Smooth muscle cell of the brain vasculature (primary cell): Measurements from ENCODE around the gene PNMA8A.
"Not testable (repeated sequence)": the region's sequence is repeated elsewhere in the genome, so short reads cannot be mapped to it uniquely, and the experiment has no call there.

Experiments used
- DNase-seq: peaks from one replicate; pipeline ENCODE4 v3.0.0-alpha.2; 2012; ENCODE audit warnings: low read depth, low spot score

Gene PNMA8A, protein sequence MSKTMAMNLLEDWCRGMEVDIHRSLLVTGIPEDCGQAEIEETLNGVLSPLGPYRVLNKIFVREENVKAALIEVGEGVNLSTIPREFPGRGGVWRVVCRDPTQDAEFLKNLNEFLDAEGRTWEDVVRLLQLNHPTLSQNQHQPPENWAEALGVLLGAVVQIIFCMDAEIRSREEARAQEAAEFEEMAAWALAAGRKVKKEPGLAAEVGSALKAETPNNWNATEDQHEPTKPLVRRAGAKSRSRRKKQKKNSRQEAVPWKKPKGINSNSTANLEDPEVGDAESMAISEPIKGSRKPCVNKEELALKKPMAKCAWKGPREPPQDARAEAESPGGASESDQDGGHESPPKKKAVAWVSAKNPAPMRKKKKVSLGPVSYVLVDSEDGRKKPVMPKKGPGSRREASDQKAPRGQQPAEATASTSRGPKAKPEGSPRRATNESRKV

DNA sequence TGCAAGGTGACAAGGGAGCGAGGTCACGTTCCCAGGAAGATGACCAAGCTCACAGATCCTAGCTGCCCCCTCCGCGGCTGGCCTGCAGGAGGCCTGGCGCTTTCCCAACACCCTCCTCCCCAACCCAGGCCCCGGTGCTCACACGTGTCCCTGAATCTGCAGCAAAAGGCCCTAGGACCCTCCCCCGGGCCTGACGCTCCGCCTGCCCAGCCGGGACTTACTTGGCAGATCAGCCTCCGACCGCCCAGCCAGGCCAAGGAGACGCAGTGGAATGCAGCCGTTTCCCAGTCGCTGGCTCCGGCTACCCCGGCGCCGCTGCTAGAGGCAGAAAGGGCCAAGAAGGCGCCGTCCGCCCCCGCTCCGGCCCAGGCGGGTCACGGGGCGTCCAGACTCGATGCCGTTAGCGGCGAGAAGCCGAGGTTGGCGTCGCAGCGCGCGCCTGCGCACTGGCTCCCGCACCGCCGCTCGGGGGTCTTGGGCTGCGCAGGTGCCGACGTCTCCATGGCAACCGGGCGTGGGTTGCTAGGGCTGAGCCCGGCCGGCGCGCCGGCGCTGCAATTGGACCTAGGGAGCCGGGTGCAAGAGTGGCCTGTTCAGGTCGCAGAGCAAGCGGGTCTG, at the start of gene PNMA8A:
Gene PNMA8A, minus strand, starts transcription at position 448 of the 618 bp plus-strand sequence. CDS start 528 bp downstream, outside the sequence.
- no peak for DNase-seq

DNA sequence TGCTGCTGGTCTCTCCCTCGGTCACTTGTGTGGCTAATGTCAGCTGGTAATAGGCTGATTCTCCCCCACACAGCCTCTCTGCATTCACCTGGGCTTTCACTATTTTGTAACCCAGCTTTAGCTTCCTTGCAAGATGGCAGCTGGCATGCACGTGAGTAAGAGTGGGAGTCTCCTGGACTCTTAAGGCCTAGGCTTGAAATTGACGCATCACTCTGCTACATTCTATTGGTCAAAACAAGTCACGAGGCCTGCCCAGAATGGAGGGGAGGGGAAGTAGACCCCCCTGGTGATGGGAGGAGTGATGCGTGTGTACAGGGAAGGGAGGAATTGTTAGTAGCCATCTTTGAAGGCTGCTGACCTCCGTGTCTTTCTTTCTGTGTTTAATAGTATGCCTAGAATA, 49.3 kb upstream of the PNMA8A start:
- DNase-seq, result no peak

DNA sequence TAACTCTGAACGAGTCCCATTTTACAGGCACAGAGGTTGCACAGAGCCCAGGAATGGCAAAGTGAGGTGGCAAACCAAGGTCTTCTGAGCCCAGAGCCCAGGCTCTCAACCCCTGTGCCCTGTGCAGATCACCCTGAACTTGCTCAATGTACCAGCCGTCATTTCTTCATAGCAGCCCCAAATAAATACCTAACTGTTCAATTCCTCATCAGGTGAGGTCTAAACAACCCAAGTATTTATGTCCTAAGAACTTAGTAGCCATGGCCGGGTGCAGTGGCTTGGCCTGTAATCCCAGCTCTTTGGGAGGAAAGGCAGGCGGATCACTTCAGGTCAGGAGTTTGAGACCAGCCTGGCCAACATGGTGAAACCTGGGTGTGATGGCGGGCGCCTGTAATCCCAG, 46.1 kb upstream of the PNMA8A start:
- DNase-seq, result no peak

DNA sequence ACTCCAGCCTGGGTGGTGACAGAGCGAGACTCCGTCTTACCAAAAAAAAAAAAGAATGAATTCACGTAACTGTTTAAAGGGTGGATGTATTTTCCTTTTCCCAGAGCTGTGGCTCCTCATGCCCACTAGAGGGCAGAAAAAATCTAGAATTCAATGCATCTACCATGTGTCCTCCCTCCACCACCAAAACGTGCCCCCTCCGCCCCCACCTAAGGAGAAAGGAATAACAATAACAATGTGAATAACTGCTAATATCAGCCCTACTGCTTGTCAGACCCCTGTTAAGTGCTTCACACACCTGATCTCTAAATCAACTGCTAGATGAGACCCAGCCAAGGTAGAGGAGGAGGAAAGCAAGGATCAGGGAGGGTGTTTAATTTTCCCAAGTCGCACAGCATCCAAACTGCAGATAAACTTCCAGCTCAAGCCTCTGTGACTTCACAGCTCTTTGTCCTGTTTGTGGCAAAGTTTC, 44.6 kb upstream of the PNMA8A start:
- no peak for DNase-seq

DNA sequence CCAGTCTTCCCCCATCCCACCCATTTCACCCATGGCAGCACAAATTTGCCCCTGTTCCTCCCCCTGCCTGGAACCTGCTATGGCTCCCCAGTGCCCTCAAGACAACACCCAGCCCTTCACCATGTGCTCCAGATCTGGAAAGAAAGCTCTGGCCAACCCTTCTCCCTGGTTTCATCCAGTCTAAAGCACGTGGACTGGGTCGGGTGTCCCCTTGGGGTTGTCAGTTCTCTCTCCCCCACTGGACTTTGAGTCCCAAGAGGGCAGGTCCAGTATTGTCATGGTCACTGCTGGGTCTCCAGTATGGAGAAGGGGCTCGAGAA, 43.9 kb upstream of the PNMA8A start:
- no peak for DNase-seq

DNA sequence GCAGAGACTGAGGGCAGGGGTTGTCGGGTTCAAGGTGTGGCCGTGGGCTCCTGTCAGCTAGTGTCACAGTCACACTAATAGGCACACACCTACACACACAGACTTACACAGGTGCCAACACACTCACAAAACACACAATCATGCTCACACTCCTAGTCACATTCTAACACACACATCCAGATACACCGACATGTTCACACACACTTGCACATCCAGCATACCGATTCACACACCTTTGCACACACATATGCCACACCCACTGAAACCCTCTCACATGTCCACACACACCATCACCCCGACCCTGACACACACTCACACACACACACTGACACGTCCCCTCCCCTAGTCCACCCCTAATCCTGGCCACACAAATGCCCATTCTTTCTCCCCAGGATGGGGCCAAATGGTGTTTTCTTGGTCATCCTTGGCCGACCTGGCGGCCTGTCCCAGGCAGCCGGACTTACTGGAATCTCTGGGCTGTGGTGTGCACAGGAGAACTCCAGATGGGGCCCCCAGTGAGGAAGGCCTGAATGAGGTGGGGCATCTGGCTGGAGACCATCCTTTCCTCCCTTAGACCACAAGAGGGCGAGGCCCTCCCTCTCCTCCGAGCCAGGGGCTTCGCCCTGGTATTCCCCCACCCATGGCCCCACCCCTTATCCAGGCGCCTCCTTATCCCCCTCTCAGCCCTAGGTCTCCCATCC, 43.4 kb upstream of the PNMA8A start:
- no peak for DNase-seq

DNA sequence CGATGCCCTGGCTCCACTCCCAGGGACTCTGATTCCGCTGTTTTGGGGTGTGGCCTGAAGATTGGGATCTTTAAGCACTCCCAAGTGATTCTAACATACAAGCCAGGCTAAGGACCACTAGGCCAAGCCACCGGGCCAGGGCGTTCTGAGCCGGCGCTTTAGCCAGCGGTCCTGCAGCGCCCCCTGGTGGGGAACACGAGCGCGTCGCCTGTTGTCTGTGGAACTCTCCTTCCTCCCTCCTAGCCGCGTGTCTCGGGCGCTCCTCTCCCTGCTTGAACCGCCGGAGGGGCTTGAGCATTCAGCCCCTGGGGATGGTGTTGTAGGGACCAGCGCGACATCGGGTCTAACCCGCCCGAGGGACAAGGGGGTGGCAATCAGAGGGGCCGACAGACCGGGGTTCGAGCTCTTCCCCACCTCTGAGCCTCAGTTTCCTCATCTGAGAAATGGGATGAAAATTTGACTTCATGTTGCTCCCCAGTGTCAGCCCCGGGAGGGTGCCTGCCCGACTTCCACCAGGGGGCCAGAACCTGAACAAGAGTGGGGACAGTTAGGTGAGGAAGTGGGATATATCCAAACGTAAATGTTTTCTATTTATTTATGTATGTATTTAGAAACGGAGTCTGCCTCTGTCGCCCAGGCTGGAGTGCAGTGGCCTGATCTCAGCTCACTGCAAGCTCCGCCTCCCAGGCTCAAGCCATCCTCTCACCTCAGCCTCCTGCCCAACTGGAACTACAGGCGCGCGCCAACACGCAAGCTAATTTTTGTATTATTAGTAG, 42.3 kb upstream of the PNMA8A start:
- DNase-seq, result no peak

DNA sequence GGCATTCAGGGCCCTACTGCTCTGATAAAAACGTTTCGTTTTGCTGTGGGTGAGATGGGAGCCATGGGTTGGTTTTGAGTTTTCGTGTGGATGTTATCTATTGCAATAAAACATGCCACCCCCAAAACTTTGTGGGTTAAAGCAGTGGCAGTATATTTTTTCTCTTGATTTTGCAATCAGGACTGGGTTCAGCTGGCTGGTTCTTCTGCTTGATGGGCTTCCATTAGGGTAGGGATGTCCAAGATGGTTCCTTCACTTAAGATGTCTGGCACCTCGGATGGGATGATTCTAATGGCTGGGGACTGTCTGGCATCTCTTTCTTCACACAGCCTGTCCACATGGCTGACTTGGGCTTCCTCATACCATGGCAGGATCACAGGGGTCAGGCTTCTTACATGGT, 39.9 kb upstream of the PNMA8A start:
- DNase-seq, result no peak

DNA sequence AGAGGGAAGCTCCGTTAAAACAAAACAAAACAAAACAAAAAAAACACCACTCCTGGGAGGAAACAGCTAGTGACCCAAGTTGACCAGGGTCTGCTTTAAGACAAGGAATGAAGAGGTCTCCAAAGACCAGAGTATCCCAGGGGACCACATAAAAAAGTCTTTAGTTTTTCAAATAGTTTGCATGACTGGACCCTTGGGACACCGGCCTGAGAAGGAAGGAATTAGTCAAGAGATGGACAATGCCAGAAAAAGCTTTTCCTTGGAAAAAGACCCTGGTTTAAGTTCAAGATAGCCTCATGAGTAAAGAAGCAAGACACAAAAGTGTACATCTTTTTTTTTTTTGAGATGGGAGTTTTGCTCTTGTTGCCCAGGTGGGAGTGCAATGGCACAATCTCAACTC, 36.8 kb upstream of the PNMA8A start:
- no peak for DNase-seq

DNA sequence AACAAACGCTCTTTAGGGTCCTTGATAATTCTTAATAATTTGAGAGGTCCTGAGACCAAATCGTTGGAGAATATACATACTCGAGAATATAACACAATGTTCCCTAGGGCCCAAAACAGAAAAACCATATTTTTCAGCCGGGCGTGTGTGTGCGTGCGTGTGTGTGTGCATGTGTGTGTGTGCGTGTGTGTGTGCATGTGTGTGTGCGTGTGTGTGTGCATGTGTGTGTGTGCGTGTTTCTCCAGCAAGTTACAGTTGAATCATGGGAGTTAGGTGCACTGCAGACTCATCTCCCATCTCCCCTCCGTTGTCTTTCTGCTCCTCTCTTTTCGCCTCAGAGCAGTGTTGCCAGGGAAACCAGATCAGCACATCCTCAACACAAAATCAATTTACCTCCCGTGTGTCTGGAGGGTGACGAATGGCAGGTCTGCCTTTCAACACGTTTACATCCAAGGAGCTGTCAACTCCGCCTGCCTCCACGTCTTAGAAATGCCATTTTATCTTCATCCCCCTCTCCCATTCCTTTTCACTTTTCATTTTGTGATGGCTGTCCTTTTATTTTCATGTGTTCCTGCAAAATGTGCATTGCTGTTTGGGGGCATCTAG, 32.6 kb upstream of the PNMA8A start:
- DNase-seq, result no peak

DNA sequence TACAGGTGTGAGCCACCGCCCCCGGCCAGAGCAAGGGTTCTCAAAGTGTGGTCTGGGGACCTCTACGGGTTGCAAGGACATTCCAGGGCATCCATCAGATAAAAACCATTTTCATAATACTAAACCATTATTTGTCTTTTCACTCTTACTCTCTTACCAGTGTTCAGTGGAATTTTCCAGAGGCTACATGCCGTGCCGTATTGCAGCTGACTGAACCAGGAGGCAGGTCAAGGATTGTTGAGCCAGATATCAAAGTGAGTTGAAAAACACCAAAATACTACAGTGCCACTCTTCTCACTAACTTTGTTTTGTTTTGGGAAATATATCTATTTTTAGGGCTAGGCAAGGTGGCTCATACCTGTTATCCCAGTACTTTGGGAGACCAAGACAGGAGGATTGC, 31.5 kb upstream of the PNMA8A start:
- DNase-seq, result no peak

DNA sequence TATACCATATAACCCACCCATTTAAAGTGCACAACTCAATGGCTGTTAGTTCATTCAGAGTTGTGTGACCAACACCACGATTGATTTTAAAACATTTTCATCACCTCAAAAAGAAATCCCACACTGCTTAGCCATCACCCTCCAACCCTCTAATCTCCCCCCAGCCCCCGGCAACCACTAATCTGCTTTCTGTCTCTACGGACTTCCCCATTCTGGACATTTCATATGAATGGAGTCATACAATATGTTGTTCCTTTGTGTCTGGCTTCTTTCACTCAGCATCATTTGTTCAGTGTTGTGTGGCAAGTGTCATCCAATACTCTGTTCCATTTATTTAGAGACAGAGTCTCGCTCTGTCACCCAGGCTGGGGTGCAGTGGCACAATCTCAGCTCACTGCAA, 28.3 kb upstream of the PNMA8A start:
- DNase-seq, result no peak

DNA sequence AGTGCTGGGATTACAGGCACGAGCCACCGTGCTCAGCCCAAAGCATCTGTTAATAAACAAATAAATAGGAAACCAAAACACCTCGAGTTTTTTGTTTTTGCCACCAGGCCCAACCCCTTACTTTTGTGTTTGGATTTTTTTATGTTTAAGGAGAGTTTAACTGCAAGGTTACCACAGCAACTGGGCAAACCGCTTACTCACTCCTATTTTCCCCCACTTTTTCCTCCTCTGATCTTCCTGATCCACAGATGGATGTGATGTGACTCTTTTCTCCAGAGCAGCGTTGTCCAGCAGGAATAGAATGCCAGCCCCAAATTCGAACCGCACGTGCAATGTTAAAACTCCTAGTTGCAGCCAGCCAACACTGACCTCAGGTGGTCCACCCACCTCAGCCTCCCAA, 26.4 kb upstream of the PNMA8A start:
- no peak for DNase-seq

DNA sequence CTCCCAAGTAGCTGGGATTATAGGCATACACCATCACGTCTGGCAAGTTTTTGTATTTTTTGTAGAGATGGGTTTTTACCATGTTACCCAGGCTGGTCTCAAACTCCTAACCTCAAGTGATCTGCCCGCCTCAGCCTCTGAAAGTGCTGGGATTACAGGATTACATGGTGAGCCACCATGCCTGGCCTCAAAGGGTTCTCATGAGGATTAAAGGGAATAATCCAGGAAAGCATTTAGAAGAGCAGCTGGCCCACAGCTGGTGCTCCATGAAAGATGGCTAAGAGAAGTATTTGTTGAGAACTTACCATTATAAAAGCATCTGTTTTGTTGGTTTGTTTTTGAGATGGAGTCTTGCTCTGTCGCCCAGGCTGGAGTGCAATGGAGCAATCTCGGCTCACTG, 25.5 kb upstream of the PNMA8A start:
- DNase-seq, result not testable (repeated sequence)

DNA sequence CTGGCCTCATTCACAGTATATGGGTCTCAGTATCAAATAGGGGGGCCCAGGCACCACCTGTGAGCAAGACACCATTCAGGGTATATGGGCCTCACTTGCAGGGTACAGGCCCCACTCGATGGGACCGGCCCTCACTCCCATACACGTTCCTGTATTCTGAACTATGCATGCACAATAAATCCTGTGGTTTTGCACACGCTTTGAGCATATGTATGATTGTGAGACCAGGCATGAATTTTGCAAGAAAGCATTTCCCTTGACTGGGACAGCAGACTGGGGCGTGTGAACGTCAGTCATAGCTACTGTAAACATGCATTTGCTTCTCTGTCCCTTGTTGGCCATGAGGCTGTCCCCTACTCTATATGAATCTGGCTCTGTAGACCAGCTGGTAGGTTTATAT, 24.9 kb upstream of the PNMA8A start:
- no peak for DNase-seq

DNA sequence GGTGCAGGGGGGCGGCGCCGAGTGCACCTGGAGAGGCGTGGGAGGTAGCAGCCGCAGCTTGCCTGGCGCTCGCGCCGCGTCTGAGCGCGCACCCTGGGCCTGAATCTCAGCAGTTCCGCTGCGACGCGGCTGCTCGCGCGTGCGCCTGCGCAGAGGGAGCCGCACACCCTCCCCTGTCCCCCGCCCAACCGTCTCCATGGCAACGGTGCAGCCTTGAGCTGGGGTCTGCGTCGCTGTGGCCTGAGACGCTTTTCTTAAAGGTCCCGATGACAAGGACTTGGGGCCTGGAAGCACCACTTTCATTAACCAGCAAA, 24.4 kb upstream of the PNMA8A start, which contains the start of gene PNMA8B:
Gene PNMA8B, minus strand, starts transcription at position 82 of the 314 bp plus-strand sequence. CDS start 402 bp downstream, outside the sequence.
- DNase-seq, result no peak

DNA sequence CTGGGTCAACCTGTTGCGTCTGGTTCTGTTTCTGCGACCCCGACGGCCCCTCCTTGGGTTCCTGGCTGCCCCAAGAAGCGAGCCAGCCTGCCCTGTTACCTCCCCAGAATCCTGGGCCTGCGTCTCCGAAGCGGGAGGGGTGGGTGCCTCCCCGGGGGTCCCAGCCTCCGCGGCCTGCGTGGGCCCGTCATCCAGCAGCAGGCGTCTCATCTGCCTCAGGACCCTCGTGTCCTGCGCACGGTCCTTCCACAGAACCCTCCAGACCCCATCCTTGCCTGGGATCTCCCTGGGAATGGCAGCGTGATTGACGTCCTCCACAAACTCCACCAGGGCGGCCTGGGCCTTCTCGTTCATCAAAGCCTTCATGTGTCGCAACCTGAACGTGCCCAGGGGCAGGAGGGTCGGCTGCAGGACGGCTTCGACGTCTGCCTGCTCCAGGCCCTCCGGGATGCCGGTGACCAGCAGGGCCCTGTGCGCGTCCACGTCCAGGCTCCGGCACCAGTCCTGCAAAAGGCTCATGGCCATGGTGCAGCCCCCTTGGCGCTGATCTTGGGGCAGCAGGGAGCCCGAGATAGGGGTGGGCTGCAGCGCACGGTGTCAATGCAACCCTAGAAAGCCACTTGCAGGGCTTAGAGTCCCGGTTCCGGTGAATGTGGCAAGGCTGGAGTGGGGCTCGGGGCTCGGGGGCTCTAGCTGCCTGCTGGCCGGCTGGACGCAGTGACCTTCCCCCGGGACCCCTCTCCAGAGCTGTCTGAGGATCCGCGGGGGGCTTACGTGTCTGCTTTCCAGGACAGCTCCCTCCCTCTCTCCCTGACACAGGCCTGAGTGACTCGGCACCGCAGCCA, 23.8 kb upstream of the PNMA8A start:
- no peak for DNase-seq

DNA sequence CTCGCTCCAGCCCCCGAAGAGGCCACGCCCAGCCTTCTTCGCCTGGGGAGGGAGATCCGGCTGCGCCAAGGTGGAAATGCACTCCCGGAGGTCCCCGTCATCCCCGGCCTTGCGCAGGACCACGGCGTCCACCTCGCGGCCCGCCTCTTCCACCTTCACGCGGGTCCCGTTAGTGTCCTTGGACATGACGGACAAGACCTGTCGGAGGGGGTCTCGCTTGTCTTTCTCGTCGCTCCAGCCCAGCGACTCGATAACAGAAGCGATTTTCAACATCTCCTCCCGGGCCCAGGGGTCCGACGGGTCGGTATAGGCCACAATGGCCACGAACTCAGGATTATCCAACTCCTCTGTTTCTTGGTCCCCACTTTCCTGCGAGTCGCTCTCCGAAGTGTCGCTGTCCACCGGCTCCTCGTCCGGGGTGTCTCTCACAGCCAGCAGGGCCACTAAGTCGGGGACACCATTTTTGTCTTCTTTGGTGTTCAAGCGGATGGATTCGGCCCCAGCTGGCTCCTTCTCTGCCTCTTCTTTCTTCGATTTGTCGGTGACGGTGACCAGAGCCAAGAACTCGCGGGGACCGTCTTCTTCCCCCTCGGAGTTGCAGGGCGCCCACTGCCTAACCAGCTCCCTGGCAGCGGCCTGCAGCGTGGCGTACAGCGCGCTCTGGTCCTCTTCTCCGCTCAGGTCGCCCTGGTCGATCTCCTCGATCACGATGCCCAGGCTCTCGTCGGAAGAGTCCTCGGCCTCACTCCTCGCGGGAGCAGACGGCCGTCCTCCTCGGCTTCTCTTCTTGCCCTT, 23.0 kb upstream of the PNMA8A start:
- no peak for DNase-seq

DNA sequence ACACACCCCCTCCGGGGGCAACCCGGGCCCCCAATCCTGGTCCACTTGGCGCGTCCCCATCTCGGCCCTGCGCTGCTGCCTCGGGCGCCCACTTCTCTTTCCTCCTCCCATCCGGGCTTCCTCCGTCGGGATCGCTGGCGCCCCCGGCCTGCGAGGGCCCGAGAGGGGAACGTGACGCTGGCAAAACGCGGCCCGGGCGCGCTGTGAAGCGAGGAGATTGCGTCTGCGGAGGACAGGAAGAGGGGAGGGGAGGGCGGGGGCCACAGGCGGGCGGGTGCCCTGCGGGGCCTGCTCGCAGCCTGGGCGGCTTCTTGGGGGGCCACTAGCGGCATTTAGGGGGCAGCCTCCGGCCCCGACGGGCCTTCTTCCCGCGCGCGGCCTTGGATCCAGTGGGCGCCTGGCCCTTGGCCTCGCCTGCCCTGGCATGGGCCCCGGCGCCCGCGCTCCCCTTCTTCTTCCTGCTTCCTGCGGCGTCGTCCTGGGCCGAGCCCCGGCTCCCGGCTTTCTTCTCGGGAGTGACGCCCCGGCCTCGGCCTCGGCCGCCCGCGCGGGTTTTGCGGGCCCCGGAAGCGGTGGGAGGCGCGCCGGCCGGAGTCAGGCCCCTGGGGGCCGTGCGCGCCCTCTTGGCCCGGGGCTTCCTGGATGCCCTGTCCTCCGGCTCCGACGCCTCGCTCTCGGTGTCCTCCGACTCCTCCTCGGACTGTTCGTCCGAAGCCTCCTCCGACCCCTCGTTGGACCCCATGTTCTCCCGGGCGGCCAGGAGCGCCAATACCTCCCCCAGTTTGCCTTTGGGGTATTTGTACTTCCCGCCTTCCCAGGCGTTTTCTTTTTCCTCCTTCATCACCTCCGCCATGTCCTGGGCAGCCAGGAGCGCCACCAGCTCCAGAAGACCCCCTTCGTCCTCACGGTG, 22.1 kb upstream of the PNMA8A start:
- DNase-seq, result no peak
